ENCODE data around the gene FBRSL1. TPM values are rescaled to one million over a fixed set of nuclear protein-coding genes. Genes with fewer than 3 reads are reported as not detected.

FBRSL1 gene
- total RNA-seq, 1 donor from 2014 or later = 66.0 TPM

DNA sequence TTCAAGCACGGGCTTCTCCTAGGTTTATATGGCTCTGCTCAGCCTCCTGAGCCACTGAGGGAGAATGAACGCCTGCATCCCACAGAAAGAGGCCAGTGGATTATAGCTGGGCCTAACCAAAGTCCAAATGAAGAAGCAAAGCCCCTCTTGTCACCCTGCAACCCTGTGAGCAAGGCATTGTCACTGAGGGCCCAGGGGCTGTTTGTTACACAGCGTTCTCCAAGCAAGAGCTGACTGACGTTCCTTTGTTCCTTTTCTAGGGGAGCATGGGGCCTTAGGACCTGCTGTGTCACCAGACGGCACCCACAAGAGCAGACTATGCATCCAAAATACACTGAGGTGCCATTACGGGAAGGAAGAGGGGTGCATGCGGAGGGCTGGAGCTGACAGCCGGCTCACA lies 4.3 kb upstream of the FBRSL1 start:
- no peaks in the 10 kb centered on the region for H3K9me3 ChIP-seq (replicated peaks)
- no peaks in the 10 kb centered on the region for H3K36me3 ChIP-seq
- TF ChIP-seq, protein P1, sequence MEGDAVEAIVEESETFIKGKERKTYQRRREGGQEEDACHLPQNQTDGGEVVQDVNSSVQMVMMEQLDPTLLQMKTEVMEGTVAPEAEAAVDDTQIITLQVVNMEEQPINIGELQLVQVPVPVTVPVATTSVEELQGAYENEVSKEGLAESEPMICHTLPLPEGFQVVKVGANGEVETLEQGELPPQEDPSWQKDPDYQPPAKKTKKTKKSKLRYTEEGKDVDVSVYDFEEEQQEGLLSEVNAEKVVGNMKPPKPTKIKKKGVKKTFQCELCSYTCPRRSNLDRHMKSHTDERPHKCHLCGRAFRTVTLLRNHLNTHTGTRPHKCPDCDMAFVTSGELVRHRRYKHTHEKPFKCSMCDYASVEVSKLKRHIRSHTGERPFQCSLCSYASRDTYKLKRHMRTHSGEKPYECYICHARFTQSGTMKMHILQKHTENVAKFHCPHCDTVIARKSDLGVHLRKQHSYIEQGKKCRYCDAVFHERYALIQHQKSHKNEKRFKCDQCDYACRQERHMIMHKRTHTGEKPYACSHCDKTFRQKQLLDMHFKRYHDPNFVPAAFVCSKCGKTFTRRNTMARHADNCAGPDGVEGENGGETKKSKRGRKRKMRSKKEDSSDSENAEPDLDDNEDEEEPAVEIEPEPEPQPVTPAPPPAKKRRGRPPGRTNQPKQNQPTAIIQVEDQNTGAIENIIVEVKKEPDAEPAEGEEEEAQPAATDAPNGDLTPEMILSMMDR (IDR thresholded peaks at IDR 0.05; ENCODE audit: borderline replicate concordance) = no peak
- intact Hi-C loops (cut with micrococcal nuclease) = no loop called here
- no peak overlapping the region for H3K27ac ChIP-seq (replicated peaks)
- no peak overlapping the region for H3K4me3 ChIP-seq
- H3K27me3 ChIP-seq (ENCODE audit: low read depth) = peaks cover 26% of the 10 kb centered on the region
- H3K4me1 ChIP-seq = peaks cover 18% of the 10 kb centered on the region
- DNase-seq = no peak

DNA sequence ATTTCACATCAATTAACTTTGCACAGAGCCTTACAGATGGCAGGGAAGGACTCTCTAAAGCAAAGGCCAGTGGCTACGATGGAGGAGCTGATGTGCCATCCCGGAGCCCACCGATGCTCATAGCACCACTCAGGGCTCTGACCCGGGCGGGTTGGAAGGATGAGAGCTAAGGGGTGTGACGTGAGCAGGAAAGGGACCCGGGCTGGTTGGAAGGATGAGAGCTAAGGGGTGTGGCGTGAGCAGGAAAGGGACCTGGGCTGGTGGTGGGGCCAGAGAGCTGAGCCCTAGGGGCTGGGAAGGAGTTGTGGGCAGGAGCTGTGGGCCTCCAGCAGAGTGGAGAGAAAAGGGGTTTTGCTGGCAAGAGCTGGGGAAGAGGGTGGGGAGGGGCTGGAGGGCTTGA lies 3.8 kb upstream of the FBRSL1 start:
- Histone ChIP-seq H3K27ac (replicated peaks) (no peak overlapping the region), H3K4me1 (peaks cover 23% of the 10 kb centered on the region), H3K27me3 (ENCODE audit: low read depth) (peaks cover 21% of the 10 kb centered on the region), H3K4me3 (no peak overlapping the region), H3K36me3 (no peaks in the 10 kb centered on the region), H3K9me3 (replicated peaks) (no peaks in the 10 kb centered on the region)
- intact Hi-C loops (cut with micrococcal nuclease) = no loop called here
- TF ChIP-seq, protein P1 (IDR thresholded peaks at IDR 0.05; ENCODE audit: borderline replicate concordance) = no peak
- DNase-seq = no peak

DNA sequence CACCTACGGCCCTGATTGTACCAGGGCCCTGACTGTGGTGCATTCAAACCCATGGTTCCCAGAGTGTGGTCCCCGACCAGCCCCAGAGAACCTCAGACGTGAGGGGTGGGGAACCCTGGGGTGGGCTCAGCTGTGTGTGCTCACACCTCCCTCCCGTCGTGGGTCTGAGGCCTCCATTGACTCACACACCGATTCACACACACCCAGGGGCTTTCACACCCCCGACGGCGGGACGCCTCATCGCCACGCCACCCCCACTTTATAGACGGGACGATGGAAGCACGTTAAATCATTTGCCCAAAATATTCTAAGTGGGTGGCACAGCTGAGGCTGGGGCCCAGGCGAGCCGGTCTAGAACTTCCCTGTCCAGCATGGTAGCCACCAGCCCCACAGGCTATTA lies 3.4 kb upstream of the FBRSL1 start:
- no peaks in the 10 kb centered on the region for H3K9me3 ChIP-seq (replicated peaks)
- TF ChIP-seq, protein P1 (IDR thresholded peaks at IDR 0.05; ENCODE audit: borderline replicate concordance) = no peak
- H3K4me3 ChIP-seq = no peak overlapping the region
- no peak for DNase-seq
- H3K27me3 ChIP-seq (ENCODE audit: low read depth) = peaks cover 17% of the 10 kb centered on the region
- H3K27ac ChIP-seq (replicated peaks) = no peak overlapping the region
- no peaks in the 10 kb centered on the region for H3K36me3 ChIP-seq
- peaks cover 27% of the 10 kb centered on the region for H3K4me1 ChIP-seq
- intact Hi-C loops (cut with micrococcal nuclease) = no loop called here

DNA sequence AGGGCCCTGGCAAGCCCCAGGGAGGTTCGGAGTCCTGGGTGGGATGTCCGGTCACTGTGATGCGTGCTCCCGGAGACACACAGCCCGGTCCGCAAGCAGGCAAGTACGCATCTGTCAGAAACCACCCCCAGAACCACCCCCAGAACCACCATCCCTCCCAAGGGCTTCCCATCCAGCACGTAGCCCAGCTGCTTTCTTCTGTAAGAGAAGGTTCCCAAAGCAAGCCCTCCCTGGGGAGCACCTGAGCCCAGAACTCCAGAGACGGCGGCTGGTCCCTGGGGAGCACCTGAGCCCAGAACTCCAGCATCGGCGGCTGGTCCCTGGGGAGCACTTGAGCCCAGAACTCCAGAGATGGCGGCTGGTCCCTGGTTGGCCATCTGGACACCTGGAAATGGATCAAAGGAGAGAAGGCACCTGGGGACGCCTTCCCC lies 2.6 kb upstream of the FBRSL1 start:
- intact Hi-C loops (cut with micrococcal nuclease) = no loop called here
- Histone ChIP-seq H3K27me3 (ENCODE audit: low read depth) (peaks cover 9% of the 10 kb centered on the region), H3K27ac (replicated peaks) (no peak overlapping the region), H3K4me3 (no peak overlapping the region), H3K4me1 (peaks cover 34% of the 10 kb centered on the region), H3K36me3 (no peaks in the 10 kb centered on the region), H3K9me3 (replicated peaks) (no peaks in the 10 kb centered on the region)
- no peak for DNase-seq
- TF ChIP-seq, protein P1 (IDR thresholded peaks at IDR 0.05; ENCODE audit: borderline replicate concordance) = no peak

DNA sequence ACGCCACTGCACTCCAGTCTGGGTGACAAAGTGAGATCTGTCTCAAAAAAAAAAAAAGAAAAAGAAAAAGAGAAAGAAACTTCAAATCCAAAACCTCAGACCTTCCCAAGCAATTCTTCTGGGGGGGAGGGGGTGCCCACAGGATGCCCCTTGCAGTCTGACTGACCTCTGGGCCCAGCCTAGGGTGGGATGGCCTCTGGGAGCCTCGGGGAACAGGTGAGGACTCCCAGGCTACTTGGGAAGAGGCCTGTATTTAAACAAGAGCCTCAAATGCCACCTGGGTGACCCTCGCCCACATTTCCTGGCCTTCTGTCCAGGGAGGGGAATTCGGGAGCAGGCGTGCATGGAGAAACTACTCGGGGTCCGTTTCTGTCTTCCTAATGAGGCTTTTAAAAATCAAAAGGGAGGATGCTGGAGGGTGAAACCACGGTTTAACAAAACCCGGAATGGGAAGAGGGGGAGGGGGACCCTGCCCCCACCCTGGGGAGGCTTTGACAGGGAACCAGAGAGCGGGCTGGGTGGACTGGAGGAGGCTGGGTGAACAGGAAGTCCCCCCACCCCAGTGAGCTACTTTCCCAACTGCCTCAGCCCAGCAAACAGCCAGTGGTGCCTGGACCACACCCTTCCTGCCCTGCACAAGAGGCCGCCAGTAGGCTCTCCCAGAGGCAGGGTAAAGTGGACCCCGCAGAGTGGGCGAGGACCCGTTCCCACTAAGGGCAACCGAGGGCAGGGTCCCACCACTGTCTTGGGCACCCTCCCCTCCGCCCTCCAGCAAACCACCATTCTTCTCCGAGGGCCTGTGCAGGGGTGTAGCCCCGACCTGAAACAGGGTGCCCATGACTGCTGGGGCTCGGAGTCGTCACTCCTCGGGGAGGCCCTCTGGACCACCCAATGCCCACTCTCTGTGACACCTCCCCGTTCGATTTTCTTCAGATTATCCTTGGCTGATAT lies 1.5 kb upstream of the FBRSL1 start:
- intact Hi-C loops (cut with micrococcal nuclease) = no loop called here
- Histone ChIP-seq H3K4me1 (peaks cover 45% of the 10 kb centered on the region), H3K27ac (replicated peaks) (peak overlapping the region; percentile 82)

More for the DNA sequence above, 1.5 kb upstream of the FBRSL1 start:
- H3K9me3 ChIP-seq (replicated peaks) = no peaks in the 10 kb centered on the region
- peak overlapping the region; percentile 89 for H3K4me3 ChIP-seq
- no peaks in the 10 kb centered on the region for H3K27me3 ChIP-seq (ENCODE audit: low read depth)
- peak; percentile 61 for DNase-seq
- no peaks in the 10 kb centered on the region for H3K36me3 ChIP-seq
- TF ChIP-seq, protein P1 (IDR thresholded peaks at IDR 0.05; ENCODE audit: borderline replicate concordance) = no peak

Measured in left ventricle myocardium inferior (tissue), 1 donor.